Nephron progenitor cell (in vitro differentiated cells): ENCODE data around the gene ST3GAL4.
"Not testable (repeated sequence)": the region's sequence is repeated elsewhere in the genome, so short reads cannot be mapped to it uniquely, and the experiment has no call there.

Experiments
- DNase-seq: peaks from one replicate; pipeline ENCODE4 v3.0.0; 2021
- H3K27ac Mint-ChIP-seq: 2 replicates; pipeline ENCODE4 v1.8.0; 2021; ENCODE audit warnings: mild to moderate bottlenecking, moderate library complexity, mixed read lengths
- H3K27me3 Mint-ChIP-seq: 2 replicates; pipeline ENCODE4 v1.8.0; 2021; ENCODE audit warnings: mild to moderate bottlenecking, low read depth, mixed read lengths; ENCODE audit not compliant: poor library complexity
- H3K36me3 Mint-ChIP-seq: 2 replicates; pipeline ENCODE4 v1.8.0; 2021; ENCODE audit warnings: low read depth, mixed read lengths
- H3K4me1 Mint-ChIP-seq: 2 replicates; pipeline ENCODE4 v1.8.0; 2021; ENCODE audit warnings: mixed read lengths
- H3K4me3 Mint-ChIP-seq: 2 replicates; pipeline ENCODE4 v1.8.0; 2021; ENCODE audit warnings: mild to moderate bottlenecking, moderate library complexity, mixed read lengths
- H3K9me3 Mint-ChIP-seq: 2 replicates; pipeline ENCODE4 v1.8.0; 2021; ENCODE audit warnings: mild to moderate bottlenecking, moderate library complexity, mixed read lengths
- CTCF ChIP-seq: fragments of 200-600 bp; sonication (generic); IDR thresholded peaks from 2 replicates; pipeline ENCODE4 v1.5.0; 2021; ENCODE audit warnings: antibody characterized with exemption

ST3GAL4 gene

GRCh38 chr11:126370016-126370415 is 14.5 kb downstream of the ST3GAL4 start:
- Mint-ChIP-seq H3K36me3 (peaks cover 15% of the 10 kb centered on the region), H3K4me1 (peaks cover 54% of the 10 kb centered on the region), H3K27me3 (no peaks in the 10 kb centered on the region), H3K27ac (no peak overlapping the region), H3K9me3 (no peaks in the 10 kb centered on the region), H3K4me3 (no peak overlapping the region)
- DNase-seq, result no peak
- no peak for TF ChIP-seq CTCF

DNA sequence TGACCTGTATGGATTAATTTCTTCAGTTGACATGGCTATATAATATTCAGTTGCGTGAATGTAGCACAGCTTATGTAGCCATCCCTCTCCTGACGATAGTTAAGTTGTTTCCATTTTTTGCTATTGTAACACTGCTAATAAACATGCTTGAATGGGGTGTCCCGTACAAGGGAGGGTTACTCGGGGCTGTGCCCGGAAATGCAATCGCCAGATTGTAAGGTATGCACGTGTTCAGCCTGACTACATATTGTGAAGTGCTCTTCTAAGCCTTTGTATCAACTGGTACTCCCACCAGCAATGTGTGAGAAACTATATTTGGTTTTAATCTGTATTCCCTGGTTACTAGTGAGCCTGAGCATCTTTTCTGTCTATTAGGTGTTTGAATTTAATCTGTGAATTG is 16.1 kb downstream of the ST3GAL4 start:
- DNase-seq, result no peak
- H3K4me1 Mint-ChIP-seq, result peaks cover 55% of the 10 kb centered on the region
- no peaks in the 10 kb centered on the region for H3K9me3 Mint-ChIP-seq
- H3K4me3 Mint-ChIP-seq, result no peak overlapping the region
- no peak overlapping the region for H3K27ac Mint-ChIP-seq
- peaks cover 15% of the 10 kb centered on the region for H3K36me3 Mint-ChIP-seq
- no peak for TF ChIP-seq CTCF
- no peaks in the 10 kb centered on the region for H3K27me3 Mint-ChIP-seq

DNA sequence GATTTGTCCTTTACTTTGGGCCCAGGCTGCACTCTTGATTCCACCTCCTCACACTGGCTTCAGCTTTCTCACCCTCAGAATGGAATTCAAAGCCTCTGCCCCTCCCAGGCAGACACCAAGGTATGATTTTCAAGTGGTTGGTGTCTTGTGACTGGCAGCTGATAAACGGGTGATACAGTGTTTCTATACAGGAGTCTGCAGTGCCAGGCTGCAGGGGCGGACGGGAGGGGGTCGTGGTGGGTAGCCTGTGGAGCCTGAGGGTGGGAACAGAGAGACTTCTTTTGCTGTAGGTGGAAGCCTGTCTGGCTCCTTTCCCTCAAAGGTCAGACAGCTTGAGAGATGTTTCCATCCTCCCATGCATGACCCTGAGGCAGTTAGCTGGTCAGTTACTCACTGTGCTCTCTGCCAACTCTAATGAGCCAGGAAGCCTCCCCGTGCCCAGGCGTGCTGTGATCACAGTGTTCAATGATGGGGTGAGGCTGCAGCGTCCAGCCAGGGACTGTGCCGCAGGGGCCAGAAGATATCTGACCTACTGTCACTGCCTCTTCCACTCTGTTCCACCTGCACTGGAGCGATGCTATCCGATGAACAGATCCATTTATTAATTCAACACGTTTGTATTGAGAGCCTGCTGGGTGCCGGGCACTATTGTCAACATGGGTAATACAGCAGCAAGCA is 18.0 kb downstream of the ST3GAL4 start:
- Mint-ChIP-seq H3K36me3 (peaks cover 17% of the 10 kb centered on the region), H3K4me1 (peaks cover 40% of the 10 kb centered on the region), H3K27ac (peak overlapping the region; percentile 89)
- H3K4me3 Mint-ChIP-seq, H3K9me3 Mint-ChIP-seq, DNase-seq, H3K27me3 Mint-ChIP-seq: not testable (repeated sequence)

GRCh38 chr11:126374562-126375300 is 19.2 kb downstream of the ST3GAL4 start:
- peaks cover 18% of the 10 kb centered on the region for H3K36me3 Mint-ChIP-seq
- DNase-seq, H3K9me3 Mint-ChIP-seq, H3K27me3 Mint-ChIP-seq, H3K4me3 Mint-ChIP-seq: not testable (repeated sequence)
- H3K27ac Mint-ChIP-seq, result peak overlapping the region; percentile 50
- H3K4me1 Mint-ChIP-seq, result peaks cover 42% of the 10 kb centered on the region

GRCh38 chr11:126375726-126376125 is 20.2 kb downstream of the ST3GAL4 start:
- Mint-ChIP-seq H3K36me3 (peaks cover 8% of the 10 kb centered on the region), H3K4me1 (peaks cover 50% of the 10 kb centered on the region), H3K9me3 (no peaks in the 10 kb centered on the region), H3K27me3 (no peaks in the 10 kb centered on the region), H3K27ac (no peak overlapping the region), H3K4me3 (no peak overlapping the region)
- DNase-seq, result no peak
- no peak for TF ChIP-seq CTCF

DNA sequence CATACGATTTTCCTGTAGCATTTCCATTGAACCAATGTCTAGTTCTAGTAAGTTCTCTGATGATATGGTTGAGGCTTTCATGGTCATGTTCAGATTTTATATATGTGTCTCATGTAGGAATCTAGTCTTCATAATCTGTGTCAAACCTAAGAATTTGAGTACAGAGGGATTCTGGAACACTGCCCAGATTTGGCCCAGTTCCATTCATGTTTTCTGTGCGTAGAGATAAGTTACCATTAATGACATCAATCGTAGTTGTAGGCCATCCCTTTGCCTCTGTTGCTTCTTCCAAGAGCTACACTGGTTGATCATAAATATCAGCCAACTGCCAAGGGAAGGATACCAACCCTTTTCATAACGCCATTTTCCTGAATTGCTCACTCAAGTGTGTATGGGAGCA is 23.3 kb downstream of the ST3GAL4 start:
- no peaks in the 10 kb centered on the region for H3K9me3 Mint-ChIP-seq
- TF ChIP-seq CTCF, result no peak
- no peak overlapping the region for H3K27ac Mint-ChIP-seq
- H3K36me3 Mint-ChIP-seq, result peaks cover 8% of the 10 kb centered on the region
- no peak overlapping the region for H3K4me3 Mint-ChIP-seq
- no peak for DNase-seq
- H3K27me3 Mint-ChIP-seq, result no peaks in the 10 kb centered on the region
- H3K4me1 Mint-ChIP-seq, result peaks cover 43% of the 10 kb centered on the region

DNA sequence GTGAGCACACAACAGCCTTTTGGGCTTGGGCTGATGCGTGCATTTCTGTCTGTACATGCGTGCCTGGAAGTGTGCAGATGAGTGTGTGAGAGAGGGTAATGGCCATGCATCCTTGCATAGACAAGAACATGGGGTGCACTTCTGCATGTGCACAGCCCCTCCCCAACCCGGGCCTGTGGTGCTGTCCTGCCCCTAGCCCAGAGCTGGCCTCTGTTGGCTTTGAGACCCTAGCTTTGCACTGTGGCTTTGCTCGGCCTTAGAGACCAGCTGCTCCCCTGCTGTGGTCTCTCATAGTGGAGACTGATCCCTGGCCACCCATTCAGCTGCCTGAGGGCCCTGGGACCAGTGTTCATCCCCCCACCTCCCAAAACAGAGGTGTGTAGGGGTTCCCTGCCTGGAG is 25.4 kb downstream of the ST3GAL4 start:
- peaks cover 8% of the 10 kb centered on the region for H3K36me3 Mint-ChIP-seq
- H3K4me1 Mint-ChIP-seq, result peaks cover 30% of the 10 kb centered on the region
- no peaks in the 10 kb centered on the region for H3K27me3 Mint-ChIP-seq
- no peak for TF ChIP-seq CTCF
- H3K9me3 Mint-ChIP-seq, result no peaks in the 10 kb centered on the region
- DNase-seq, result no peak
- no peak overlapping the region for H3K27ac Mint-ChIP-seq
- H3K4me3 Mint-ChIP-seq, result no peak overlapping the region

DNA sequence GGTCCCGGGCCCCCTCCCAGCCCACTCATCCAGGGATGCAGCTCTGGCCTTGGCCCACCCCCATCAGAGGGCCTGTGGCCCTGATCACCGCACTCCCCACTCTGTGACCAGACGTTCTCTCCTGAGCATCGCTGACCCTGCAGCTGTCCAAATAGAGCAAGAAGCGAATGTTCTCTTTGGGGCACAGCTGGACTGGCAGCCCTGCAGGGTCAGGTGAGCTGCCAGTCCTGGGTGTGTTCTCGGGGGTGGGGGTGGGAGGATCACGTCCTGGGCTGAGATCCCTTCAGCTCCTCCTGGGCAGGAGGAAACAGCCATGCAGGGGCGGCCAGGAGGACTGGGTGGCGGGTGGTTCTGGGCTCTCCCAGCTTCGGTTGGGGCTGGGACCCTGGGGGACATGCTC is 26.5 kb downstream of the ST3GAL4 start:
- not testable (repeated sequence) for H3K4me3 Mint-ChIP-seq, H3K27me3 Mint-ChIP-seq, DNase-seq, H3K9me3 Mint-ChIP-seq, H3K36me3 Mint-ChIP-seq, H3K27ac Mint-ChIP-seq
- peaks cover 40% of the 10 kb centered on the region for H3K4me1 Mint-ChIP-seq

DNA sequence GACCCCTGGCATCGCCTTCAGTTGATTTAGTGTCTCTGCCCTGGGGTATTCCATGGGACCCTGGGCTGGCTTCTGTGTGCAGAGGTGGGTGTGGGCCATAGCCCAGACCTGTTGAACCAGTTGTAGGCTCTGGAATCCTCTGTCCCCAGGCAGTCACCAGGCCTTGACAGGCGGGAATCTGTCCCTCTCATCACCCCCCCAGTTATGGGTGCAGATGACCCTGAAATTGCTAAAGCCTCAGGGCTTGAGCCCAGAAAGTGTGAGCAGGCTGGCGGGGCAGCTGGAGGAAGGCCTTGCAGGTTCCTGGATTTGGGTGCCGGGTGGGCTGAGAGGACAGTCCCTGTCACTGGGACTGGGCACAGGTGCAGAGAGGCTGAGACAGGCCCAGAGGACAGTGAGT is 27.2 kb downstream of the ST3GAL4 start:
- H3K4me3 Mint-ChIP-seq, H3K27ac Mint-ChIP-seq, H3K36me3 Mint-ChIP-seq, H3K9me3 Mint-ChIP-seq, DNase-seq, H3K27me3 Mint-ChIP-seq: not testable (repeated sequence)
- H3K4me1 Mint-ChIP-seq, result peaks cover 43% of the 10 kb centered on the region
